ENCODE measurements around the gene JPH2.

DNA sequence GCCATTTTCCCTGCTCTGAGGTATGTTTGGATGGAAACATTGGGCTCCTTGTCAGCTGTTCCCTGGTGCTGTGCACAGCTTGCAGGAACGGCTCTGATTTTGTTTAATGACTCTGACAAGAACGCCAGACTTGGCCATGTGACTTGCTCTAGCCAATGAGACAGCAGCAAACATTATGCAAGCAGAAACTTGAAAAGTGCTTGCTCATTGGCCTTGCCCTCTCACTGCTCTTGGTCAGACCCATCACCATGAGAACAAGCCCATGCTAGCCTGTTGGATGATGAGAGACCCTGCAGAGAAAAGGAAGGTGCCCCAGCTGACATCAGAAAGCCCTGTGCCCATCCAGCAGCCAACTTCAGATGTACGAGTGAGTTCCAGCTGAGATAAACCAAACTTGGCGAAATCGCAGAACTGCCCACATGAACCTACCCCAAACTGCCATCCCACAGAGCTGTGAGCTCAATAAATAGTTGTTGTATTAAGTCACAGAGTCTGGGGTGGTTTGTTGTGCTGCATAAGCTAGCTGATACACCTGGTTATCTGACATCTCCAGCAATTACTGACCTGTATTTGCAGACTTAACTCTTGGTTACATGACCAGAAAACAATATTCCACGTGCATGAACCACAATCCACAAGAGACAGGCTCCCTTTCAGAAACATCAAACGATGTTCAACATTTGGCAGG, 96.9 kb downstream of the JPH2 start:
- TF ChIP-seq, protein P1, sequence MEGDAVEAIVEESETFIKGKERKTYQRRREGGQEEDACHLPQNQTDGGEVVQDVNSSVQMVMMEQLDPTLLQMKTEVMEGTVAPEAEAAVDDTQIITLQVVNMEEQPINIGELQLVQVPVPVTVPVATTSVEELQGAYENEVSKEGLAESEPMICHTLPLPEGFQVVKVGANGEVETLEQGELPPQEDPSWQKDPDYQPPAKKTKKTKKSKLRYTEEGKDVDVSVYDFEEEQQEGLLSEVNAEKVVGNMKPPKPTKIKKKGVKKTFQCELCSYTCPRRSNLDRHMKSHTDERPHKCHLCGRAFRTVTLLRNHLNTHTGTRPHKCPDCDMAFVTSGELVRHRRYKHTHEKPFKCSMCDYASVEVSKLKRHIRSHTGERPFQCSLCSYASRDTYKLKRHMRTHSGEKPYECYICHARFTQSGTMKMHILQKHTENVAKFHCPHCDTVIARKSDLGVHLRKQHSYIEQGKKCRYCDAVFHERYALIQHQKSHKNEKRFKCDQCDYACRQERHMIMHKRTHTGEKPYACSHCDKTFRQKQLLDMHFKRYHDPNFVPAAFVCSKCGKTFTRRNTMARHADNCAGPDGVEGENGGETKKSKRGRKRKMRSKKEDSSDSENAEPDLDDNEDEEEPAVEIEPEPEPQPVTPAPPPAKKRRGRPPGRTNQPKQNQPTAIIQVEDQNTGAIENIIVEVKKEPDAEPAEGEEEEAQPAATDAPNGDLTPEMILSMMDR (IDR thresholded peaks at IDR 0.05; ENCODE audit: insufficient read depth, low read length), result no peak
- TF ChIP-seq POLR2AphosphoS5 (IDR thresholded peaks at IDR 0.05; ENCODE audit: low read depth) (no peak), GABPA (IDR thresholded peaks at IDR 0.05; ENCODE audit: low read depth) (no peak), SPI1 (IDR thresholded peaks at IDR 0.05; ENCODE audit: borderline replicate concordance, low read depth) (no peak)
- TF ChIP-seq, protein P2, sequence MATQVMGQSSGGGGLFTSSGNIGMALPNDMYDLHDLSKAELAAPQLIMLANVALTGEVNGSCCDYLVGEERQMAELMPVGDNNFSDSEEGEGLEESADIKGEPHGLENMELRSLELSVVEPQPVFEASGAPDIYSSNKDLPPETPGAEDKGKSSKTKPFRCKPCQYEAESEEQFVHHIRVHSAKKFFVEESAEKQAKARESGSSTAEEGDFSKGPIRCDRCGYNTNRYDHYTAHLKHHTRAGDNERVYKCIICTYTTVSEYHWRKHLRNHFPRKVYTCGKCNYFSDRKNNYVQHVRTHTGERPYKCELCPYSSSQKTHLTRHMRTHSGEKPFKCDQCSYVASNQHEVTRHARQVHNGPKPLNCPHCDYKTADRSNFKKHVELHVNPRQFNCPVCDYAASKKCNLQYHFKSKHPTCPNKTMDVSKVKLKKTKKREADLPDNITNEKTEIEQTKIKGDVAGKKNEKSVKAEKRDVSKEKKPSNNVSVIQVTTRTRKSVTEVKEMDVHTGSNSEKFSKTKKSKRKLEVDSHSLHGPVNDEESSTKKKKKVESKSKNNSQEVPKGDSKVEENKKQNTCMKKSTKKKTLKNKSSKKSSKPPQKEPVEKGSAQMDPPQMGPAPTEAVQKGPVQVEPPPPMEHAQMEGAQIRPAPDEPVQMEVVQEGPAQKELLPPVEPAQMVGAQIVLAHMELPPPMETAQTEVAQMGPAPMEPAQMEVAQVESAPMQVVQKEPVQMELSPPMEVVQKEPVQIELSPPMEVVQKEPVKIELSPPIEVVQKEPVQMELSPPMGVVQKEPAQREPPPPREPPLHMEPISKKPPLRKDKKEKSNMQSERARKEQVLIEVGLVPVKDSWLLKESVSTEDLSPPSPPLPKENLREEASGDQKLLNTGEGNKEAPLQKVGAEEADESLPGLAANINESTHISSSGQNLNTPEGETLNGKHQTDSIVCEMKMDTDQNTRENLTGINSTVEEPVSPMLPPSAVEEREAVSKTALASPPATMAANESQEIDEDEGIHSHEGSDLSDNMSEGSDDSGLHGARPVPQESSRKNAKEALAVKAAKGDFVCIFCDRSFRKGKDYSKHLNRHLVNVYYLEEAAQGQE (IDR thresholded peaks at IDR 0.05; ENCODE audit: insufficient replicate concordance, low read depth), result no peak

Measured in HL-60 (cell line).